Stimulated activated CD8-positive, alpha-beta memory T cell treated with anti-CD3 and anti-CD28 coated beads, Interleukin-4, amount 100 ng/mL, for 24 hours (primary cell): Measurements from ENCODE around the gene DBF4.
"Not testable (repeated sequence)": the region's sequence is repeated elsewhere in the genome, so short reads cannot be mapped to it uniquely, and the experiment has no call there.

ENCODE experiments used
- DNase-seq: peaks from one replicate; pipeline ENCODE4 v3.0.0-alpha.2; 2020; ENCODE audit warnings: low read depth

DBF4 gene

DNA sequence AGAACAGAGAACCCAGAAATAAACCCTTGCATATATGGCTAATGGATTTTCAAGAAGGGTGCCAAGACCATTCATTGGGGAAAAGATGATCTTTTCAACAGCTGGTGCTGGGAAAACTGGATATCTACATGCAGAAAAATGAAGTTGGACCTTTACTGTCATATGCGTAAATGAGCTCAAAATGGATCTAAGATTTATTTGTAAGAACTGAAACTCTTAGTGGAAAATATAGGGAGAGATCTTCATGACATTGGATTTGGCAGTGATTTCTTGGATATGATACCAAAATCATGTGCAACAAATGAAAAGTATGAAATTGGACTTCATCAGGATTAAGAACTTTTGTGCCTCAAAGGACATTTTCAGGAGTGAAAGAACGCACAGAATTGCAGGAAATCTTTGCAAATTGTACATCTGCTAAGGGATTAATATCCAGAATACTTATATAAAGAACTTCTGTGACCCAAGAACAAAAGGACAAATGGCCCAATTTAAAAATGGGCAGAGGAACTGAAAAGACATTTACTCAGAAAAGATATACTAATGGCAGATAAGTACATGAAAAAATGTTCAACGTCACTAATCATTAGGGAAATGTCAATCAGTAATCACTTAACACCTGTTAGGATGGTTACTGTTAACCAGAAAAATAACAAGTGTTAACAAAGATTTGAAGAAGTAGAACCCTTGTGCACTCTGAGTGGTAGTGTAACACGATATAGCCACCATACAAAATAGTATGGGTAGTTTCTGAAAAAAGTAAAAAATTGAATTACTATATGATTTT lies 6.1 kb downstream of the DBF4 start:
- no peak for DNase-seq

DNA sequence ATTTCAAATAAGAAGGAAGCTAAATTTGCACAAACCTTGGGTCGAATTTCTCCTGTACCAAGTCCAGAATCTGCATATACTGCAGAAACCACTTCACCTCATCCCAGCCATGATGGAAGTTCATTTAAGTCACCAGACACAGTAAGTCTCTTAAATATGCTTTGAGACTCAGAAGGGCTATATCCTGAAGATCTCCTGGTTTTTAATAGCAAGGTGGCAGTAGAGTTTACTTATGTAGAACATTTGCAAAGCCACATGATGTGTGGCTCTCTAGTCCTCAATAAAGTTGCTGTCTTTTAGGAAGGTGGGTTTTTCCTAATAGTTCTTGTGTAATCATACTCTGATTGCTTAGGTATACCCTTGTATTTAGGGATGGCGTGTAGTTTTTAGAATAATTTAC lies 8.7 kb downstream of the DBF4 start:
- no peak for DNase-seq

DNA sequence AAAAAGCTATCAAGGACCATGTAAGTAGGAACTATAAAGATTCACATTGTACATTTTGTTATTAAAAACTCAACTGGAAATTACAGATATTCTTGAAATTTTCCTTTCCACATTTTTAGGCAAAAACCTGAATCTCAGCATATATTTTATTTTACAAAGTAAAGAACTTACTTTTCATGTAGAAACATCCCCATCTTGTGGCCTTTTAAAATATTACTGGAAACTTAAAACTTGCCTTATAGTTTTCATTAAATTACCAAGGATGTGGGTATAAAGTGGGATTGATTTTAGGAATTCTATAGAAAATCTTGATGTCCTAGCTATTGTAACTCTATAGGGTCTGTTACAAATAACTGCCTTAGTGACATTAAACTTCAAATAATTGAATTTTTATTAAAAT lies 10.6 kb downstream of the DBF4 start:
- DNase-seq, result no peak

DNA sequence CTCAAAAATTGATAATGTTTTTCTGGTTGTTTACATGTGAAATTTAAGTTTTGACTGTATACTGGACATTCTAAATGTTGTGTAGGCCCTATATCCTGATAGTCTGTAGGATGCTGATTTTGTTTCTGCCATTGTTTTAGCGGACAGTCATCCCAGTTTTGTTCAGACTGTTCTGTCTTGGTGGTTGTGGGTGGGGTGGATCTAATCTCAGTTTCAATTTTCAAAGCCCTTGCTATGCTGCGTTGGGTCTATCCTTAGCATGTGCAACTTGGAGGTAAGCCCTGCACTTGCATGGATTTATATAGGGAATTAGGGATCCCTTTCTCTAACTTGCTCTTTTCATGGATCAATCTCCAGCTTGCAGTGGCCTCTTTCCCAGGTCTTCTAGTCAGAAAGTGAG lies 19.1 kb downstream of the DBF4 start:
- no peak for DNase-seq

DNA sequence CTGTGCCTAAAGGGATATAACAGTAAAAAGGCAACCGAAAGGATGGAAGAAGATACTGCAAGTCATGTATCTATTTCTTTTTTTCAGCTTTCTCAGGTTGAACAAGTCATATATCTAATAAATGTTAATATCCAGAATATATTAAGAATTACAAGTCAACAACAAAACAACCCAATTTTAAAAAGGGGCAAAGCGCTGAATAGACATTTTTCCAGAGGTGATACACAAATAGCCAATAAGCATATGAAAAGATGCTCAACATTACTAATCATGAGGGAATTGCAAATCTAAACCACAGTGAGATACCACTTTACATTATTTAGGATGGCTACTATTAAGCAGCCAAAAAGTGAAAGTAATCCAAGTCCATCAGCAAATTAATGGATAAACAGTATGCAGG lies 23.0 kb downstream of the DBF4 start:
- no peak for DNase-seq

DNA sequence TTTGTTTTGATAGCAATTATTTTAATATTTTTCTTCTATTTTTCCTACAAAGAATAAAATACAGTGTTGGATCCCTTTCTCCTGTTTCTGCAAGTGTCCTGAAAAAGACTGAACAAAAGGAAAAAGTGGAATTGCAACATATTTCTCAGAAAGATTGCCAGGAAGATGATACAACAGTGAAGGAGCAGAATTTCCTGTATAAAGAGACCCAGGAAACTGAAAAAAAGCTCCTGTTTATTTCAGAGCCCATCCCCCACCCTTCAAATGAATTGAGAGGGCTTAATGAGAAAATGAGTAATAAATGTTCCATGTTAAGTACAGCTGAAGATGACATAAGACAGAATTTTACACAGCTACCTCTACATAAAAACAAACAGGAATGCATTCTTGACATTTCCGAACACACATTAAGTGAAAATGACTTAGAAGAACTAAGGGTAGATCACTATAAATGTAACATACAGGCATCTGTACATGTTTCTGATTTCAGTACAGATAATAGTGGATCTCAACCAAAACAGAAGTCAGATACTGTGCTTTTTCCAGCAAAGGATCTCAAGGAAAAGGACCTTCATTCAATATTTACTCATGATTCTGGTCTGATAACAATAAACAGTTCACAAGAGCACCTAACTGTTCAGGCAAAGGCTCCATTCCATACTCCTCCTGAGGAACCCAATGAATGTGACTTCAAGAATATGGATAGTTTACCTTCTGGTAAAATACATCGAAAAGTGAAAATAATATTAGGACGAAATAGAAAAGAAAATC lies 31.0 kb downstream of the DBF4 start:
- not testable (repeated sequence) for DNase-seq

DNA sequence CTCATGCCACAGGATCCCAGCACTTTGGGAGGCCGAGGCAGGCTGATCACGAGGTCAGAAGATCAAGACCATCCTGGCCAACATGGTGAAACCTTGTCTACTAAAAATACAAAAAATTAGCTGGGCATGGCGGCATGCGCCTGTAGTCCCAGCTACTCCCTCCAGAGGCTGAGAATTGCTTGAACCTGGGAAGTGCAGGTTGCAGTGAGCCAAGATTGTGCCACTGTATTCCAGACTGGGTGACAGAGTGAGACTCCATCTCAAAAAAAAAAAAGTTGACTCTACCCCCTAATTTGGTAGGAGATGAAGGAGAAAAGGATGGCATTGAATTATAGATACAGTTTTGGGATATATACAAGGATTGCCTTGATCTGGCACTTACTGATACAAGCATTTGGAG lies 32.5 kb downstream of the DBF4 start:
- DNase-seq, result not testable (repeated sequence)

DNA sequence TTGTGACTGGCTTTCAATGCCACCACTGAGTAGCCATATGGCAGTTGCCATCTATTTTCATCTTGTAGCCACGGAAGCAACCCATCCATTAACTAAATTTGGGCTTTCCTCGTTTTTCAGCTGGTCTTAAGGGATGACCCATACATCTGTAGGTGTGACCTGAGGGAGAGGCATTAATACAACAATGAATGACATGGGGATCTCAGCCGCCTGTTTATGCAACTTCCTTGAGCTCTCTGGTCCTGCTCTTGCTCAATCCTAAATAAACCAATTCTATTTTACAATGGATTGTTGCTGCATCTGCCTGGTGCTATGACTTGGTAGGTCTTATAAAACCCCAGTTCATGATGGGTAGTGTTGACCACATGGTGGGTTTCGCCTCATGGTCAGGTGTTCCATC lies 35.8 kb downstream of the DBF4 start:
- DNase-seq, result no peak

DNA sequence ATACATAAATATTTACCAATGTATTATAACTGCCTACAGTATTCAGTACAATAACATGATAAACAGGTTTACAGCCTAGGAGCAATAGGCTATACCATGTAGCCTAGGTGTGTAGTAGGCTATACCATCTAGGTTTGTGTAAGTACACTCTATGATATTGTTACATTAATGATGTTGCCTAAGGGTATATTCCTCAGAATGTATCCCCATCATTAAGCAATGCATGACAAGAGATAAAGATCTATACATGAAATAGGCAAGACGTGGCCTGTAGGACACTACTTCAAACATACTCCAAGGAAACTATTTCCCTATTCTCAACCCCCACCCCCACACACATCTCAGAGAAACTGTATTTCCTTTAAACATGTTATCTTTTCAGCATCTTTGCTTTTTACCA lies 42.4 kb downstream of the DBF4 start:
- DNase-seq, result no peak

DNA sequence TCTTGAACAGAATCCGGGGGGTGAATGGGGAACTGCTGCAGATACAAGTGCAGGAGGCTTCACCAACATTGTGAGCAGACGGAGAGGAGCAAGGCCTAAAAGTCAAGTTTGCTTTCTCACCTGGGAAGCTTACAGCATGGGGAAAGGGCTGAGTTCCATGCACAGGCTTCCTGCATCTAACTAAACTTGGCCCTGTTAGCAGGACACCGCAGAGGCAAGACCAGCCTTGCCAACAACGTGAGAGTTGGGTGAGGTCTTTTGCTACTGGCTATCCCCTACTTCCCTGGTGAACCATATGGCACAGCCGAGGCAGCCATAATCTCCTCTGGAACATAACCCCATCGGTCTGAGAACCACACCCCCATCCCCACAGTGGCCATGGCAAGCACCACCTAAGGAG lies 43.6 kb downstream of the DBF4 start:
- no peak for DNase-seq

DNA sequence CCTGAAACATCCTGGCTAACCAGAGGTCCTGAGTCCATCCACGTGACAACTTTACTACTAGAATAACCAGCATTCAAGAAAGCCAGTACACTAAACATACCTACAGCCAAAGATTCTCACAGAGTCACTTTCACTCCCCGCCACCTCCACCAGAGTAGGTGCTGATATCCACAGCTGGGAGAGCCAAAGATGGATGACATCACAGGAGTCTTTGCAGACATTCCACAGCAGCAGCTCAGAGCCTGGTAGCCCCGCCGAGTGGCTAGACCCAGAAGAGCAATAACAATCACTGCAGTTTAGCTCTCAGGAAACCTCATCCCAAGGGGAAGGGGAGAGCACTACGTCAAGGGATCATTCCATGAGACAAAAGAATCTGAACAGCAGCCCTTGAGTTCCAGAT lies 44.3 kb downstream of the DBF4 start:
- no peak for DNase-seq

DNA sequence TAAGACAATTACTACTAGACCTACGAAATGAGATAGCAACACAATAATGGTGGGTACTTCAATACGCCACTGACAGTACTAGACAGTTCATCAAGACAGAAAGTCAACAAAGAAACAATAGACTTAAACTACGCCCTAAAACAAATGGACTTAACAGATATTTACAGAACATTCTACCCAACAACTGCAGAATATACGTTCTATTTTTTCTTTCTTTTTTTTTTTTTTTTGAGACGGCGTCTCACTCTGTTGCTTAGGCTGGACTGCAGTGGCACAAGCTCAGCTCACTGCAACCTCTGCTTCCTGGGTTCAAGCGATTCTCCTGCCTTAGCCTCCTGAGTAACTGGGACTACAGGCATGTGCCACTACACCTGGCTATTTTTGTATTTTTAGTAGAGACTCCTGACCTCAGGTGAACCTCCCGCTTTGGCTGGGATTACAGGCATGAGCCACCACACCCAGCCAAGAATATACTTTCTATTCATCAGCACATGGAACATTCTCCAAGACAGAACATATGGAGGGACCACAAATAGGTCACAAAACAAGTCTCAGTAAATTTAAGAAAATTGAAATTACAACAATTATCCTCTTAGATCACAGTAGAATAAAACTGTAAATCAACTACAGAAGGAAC lies 46.6 kb downstream of the DBF4 start:
- DNase-seq, result not testable (repeated sequence)

DNA sequence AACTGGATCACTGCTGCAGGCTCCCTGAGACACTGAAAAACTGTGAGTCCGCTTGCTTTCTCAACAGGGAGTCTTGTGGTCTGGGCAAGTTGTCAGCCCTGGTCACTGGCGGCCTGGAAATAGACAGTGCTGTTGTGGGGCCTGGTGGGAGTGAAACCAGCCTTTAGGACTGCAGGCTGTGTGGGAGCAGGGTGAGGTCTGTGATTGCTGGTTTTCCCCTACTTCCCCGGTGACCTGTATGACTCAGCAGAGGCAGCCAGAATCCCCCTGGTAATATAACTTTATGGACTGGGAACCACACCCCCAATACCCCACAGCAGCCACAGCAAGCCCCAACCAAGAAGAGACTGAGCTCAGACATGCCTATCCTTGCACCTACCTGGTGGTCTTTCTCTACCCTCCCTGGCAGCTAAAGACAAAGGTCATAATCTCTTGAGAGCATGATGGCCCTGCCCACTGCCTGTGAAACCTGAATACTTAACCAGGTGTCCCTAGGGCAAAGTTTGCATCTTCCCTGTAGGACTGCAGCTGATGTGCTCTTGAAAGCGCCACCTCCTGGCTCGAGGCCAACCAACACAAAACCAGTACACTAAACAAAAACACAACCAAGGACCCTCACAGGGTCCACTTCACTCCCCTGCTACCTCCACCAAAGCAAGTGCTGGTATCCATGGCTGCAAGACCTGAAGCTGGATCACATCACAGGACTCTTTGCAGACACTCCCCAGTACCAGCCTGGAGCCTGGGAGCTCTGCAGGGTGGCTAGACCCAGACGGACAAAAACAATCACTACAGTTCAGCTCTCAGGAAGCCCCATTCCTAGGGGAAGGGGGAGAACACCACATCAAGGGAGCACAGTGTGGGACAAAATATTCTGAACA lies 50.5 kb downstream of the DBF4 start:
- no peak for DNase-seq

DNA sequence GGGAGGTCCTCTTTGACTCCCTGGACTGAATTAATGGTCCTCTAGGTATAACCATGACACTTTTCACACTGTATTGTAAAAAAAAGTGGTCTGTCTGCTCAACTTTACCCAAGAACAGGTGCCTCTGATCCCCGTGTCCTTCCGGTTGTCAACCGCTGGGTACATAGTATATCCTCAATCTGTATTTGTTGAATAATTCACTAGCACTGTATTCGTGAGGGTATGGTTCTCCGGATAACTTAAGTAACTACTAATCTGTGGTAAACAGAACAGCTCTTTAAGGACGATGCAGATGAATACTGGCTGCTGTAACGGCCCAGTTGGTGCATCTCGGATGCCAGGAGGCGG lies 57.3 kb downstream of the DBF4 start:
- no peak for DNase-seq

DNA sequence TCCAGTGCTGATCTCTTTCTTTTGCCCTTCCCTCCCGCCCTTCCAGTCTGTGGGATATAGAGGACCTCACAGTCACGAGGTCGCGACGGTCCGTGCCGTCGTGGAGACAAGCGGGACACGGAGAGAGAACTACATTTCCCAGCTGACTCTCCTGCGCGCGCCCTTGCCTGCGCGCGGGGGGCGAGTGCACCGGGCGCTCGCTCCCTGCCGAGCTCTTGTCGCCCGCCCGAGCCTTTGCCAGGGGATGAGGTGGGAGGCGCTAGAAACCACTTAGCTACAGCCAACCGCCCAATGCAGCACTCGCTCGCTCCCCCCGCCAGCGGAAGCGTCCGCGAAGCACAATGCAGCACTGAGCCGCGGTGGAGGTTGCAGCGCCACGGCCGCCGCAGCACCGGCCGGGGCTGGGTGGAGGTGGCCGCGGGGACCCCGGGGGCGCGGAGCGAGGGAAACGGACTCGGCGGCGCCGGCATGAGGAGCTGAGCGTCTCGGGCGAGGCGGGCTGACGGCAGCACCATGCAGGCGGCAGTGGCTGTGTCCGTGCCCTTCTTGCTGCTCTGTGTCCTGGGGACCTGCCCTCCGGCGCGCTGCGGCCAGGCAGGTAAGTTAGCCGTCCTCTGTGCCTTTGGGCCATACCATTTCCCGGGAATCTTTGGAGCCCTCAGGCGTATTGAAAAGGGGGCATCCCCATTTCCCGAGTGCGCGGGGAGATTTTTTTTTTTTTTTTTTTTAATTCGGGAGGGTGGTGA lies 57.8 kb downstream of the DBF4 start, which contains the start of gene ADAM22:
Gene ADAM22 (plus strand): TSS at position 299 of the 746 bp plus-strand sequence. CDS start 215 bp downstream, at position 514.
- peak; percentile 81 for DNase-seq

DNA sequence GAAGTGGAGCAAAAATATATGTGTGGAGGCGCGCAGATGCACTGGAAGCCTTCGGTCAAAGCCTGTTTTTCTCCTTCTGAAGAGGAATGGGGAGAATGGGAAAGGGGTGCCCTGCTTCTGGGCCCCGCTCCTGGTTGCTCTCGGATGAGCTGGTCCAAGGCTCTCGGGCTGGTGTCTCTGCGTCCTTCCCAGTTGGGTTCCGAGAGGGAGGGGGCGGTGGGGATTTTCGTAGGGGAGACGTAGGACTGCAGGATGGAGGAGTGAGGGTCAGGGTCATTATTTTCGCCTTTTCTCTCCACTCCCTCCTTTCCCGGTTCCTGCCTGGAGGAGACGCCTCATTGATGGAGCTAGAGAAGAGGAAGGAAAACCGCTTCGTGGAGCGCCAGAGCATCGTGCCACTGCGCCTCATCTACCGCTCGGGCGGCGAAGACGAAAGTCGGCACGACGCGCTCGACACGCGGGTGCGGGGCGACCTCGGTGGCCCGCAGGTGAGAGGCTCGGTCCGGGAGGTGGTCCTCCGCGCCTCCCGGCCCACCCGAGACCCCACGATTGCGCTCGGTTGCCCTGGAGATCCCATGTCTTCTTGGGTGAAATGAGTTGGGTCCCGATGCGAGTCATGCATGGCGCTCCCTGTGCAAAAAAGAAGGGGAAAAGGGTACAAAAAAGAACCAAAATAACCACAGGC lies 58.5 kb downstream of the DBF4 start:
- no peak for DNase-seq

DNA sequence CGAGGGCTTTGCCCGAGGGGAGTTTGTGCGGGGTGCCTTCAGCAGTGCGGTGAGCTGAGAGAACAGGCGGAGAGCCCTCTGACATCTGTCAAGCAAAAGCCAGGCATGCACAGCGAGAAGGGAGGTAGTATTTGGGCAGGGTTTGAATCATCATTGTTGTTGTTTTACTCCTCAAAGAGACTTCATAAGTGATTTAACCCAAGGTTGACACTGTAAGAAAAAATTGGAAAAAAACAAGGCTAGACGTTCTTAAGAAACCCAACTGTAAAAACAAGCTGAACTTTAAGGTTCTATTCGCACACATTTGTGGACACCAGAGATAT lies 59.1 kb downstream of the DBF4 start:
- no peak for DNase-seq

DNA sequence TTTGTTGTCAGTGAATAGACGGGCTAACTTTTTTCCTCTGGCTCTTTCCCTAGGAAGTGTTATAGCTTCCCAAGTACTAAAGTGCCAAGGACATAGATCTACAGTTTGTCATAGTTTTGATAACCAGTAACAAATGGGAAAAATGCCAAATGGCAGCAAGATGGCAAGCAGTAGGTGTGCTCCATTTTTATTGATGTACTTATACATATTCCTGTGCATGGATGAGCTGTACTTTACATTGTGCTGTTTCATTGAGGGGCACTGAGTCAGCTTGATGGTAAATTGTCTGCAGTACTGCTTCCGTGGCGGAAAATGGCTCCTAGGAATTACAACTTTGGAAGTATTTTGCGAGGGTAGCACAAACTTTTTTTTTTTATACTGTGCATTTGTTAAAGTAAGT lies 64.8 kb downstream of the DBF4 start:
- DNase-seq, result no peak

DNA sequence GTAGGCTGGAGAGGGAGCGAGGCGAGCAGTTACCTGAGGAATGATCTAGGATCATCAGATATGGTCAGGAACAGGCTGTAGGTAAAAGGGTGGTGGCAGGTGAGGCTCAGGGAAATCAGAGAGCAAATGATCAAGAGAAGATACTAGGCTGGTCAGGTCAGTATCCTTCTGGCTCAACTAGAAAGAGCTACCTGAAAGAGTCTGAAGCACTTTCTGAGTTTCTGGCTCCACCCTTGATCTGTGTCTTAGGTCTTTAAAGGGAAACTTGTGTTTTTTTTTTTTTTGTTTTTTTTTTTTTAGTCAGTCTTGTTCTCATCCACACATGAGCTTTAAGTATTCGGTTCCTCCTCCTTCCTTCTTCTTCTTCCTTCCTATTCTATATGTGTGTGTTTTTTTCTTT lies 68.3 kb downstream of the DBF4 start:
- no peak for DNase-seq

DNA sequence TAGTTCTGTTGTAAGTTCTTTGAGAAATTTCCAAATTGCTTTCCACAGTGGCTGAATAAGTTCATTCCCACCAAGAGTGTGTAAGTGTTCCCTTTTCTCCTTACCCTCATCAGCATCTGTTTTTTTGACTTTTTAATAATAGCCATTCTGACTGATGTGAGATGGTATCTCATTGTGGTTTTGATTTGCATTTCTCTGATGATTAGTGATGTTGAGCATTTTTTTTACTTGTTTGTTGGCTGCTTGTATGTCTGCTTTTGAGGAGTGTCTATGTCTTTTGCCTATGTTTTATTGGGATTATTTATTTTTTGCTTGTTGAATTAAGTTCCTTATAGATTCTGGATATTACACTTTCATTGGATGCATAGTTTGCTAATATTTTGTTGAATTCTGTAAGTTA lies 69.6 kb downstream of the DBF4 start:
- not testable (repeated sequence) for DNase-seq

DNA sequence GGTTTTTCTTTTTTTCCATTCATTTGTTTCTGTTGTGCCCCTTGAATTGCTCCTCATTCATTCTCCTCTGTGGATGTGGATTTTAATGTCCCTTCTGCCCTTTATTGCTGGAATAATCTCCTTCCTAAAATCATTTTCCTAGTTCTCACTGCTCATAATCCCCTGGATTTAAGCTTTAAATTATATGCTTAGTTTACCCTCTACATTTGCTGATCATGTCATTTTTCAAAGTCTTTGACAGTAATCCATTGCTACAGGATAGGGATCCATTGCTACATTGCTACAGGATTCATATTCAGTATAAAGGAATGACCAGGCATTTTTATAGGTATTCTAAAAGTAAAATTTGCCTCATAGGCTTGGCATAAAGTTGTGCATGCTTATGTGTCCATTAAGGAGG lies 72.1 kb downstream of the DBF4 start:
- no peak for DNase-seq
